Measurements from ENCODE around the gene ANKS6.

Gene ANKS6

DNA sequence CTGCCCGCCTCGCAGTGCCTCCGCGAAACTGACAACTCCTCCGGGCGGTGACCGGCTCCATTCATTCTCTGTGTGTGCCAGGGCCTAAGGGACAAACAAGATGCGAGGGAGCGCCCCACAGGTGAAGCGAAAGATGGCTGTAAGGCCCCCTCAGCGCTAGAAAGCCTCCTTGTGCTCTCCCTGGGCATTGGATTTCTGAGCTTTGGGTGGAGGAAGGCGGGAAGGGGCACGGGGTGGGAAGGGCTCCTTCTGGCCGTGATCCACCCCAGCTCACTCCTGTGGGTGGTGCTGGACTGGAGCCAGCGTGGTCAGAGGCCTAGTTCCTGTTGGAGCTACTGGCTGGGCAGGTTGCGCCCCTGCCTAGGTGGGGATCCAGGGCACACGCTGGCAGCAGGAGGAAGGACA, 12.1 kb upstream of the ANKS6 start:
- peak overlapping the region; percentile 79 to 81 for H3K4me3 Mint-ChIP-seq
- peaks cover 15 to 24% of the 10 kb centered on the region in 2 donors for H3K4me1 Mint-ChIP-seq (ENCODE audit: low read depth in 2 of 2)
- H3K9me3 Mint-ChIP-seq = no peaks in the 10 kb centered on the region
- peaks cover 3% of the 10 kb centered on the region for H3K36me3 Mint-ChIP-seq (ENCODE audit: insufficient read depth)
- DNase-seq (no peak), ATAC-seq (replicated peaks) (no peak)
- H3K27me3 Mint-ChIP-seq = peaks cover under 1 to 8% of the 10 kb centered on the region in 2 donors
- no peak overlapping the region for H3K27ac Mint-ChIP-seq

DNA sequence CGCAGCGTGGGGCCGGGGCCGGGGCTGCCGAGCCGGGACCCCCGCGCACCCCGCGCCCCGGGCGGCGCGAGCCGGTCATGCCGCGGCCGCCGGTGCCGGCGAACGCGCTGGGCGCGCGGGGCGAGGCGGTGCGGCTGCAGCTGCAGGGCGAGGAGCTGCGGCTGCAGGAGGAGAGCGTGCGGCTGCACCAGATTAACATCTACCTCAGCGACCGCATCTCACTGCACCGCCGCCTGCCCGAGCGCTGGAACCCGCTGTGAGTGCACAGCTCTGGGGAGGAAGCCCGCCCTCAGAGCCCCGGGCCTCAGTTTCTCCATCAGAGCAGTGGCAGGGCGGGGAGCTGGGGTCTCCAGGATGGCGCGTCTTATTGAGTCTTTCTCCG, 11.4 kb upstream of the ANKS6 start:
- ATAC-seq (replicated peaks) (peak; percentile 50), DNase-seq (no peak)
- Mint-ChIP-seq H3K4me3 (peak overlapping the region; percentile 79 to 81), H3K36me3 (ENCODE audit: insufficient read depth) (peaks cover 3% of the 10 kb centered on the region), H3K27me3 (peaks cover 6 to 12% of the 10 kb centered on the region in 2 donors), H3K4me1 (ENCODE audit: low read depth in 2 of 2) (peaks cover 15 to 24% of the 10 kb centered on the region in 2 donors), H3K27ac (no peak overlapping the region), H3K9me3 (no peaks in the 10 kb centered on the region)

DNA sequence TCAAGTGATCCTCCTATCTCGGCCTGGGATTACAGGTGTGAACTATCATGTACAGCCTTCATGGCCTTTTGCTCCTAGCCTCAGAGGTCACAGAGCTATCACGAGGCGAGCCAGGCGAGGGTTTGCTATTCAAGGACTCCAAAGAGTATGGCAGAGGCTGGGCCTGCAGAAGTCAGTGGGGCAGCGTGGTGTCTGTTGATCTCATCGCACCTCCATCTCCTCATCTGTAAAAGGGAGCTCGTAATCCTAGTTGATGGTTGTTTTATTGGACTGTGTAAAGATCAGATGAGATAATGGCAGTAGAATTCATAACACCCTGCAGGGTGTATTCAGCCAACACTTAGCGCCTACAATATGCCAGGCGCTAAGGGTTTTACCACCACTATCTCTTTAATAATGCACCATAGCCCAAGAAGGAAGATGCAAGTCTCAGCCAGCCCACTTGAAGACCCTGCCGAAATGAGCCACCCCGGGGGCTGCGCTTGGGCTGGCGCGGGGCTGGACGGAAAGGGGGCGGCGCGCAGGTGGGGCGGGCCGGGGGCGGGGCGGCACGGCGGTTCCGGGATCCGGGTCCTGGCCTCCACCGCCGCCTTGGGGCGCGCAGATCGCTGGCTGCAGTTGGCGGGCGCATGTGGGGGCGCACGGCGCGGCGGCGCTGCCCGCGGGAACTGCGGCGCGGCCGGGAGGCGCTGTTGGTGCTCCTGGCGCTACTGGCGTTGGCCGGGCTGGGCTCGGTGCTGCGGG, 10.9 kb upstream of the ANKS6 start, which contains the start of gene GALNT12:
TSS of gene GALNT12 (plus strand) at position 601 of the 744 bp plus-strand sequence. CDS start at position 630, 29 bp downstream.
- Mint-ChIP-seq H3K27me3 (peaks cover 8 to 12% of the 10 kb centered on the region in 2 donors), H3K9me3 (no peaks in the 10 kb centered on the region), H3K36me3 (ENCODE audit: insufficient read depth) (peaks cover 3% of the 10 kb centered on the region), H3K27ac (no peak within 1 kb of the TSS), H3K4me3 (peak within 1 kb of the TSS; percentile 89 to 91), H3K4me1 (ENCODE audit: low read depth in 2 of 2) (peaks cover 15 to 24% of the 10 kb centered on the region in 2 donors)
- DNase-seq (peak; percentile 38 to 44 (median 39)), ATAC-seq (replicated peaks) (peak; percentile 86)

DNA sequence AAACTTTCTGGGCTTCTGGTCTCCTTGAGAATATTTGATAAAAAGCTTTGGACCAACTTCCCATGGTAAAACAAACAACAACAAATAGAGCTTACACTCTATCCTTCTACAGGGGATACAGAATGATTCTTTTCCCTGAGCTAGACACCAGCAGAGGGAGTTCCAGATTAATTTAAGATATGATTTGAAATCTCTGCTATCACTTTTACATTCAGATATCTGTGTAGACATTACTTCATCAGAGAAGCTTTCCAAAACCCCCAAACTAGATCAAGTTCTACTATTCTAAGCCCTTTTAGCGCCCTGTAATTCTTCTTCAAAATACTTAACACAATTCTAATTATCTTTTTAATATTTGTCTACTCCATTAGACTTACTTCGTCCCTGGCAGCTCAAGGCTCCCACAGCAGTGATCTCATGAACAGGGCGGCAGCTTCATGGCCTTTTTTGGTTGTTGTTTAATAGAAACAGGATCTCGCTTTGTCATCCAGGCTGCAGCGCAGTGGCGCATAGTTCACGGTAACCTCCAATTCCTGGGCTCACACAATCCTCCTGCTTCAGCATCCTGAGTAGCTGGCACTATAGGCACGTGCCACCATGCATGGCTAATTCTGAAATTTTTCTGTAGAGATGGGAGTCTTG, 10.2 kb upstream of the ANKS6 start:
- ATAC-seq (replicated peaks) = no peak
- H3K9me3 Mint-ChIP-seq = no peaks in the 10 kb centered on the region
- H3K27ac Mint-ChIP-seq = no peak overlapping the region
- H3K4me3 Mint-ChIP-seq = peak overlapping the region; percentile 89 to 91
- peaks cover 12 to 15% of the 10 kb centered on the region in 2 donors for H3K27me3 Mint-ChIP-seq
- H3K36me3 Mint-ChIP-seq (ENCODE audit: insufficient read depth) = peaks cover 3% of the 10 kb centered on the region
- peaks cover 15 to 24% of the 10 kb centered on the region in 2 donors for H3K4me1 Mint-ChIP-seq (ENCODE audit: low read depth in 2 of 2)
- no peak for DNase-seq

DNA sequence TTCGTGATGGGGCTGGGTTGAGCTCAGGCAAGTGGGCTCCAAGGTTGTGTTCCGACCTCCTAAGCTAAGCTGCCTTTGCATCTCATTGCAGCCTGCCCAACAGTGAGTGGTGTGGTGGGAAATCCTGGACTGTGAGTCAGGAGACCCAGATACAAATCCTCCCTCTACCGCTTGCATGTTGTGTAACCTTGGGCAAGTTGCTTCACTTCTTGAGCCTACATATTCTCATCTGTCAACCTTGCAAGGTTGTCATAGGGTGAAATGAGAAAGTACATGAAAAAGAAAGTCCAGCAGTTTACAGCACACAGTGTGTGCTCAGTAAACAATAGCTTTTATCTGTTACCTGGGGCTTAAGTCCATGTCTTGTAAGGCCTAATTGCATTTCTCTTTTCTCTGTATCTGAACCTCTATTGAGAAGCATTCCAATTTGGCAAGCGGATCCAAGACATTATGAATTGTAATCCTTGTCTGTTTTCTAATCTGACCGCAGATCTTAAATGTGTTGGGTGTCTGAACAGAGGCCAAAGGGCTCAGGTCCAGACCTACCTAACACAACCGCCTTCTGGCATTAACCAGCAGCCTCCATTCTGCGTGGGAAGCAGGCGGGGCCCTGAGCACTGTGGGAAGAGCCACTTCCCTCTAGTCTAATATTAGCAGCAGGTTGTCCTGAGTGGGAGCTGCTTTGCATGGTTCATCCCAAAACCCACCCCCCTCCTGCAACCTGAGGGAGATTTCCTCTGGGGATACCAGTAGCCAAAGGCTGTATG, 9.3 kb upstream of the ANKS6 start:
- no peak for DNase-seq

DNA sequence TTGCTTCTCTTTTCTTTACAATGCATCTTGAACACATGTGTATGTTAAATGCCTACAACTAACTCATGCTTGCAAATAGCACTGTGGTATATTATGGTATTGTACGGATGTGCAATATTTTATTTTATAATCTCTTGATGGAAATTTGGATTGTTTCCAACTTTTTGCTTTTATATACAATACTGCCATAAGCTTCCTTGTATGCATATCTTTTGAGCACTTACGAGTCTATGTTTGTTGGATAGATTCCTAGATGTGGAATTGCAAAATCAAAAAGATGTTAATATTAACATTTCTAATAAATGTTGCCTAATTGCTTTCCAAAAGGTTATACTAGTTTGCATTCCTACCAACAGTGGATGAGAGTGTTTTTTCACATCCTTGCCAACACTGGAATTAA, 7.7 kb upstream of the ANKS6 start:
- Mint-ChIP-seq H3K9me3 (no peaks in the 10 kb centered on the region), H3K4me3 (no peak overlapping the region), H3K27ac (no peak overlapping the region), H3K27me3 (peaks cover 12 to 15% of the 10 kb centered on the region in 2 donors), H3K4me1 (ENCODE audit: low read depth in 2 of 2) (peaks cover 15 to 19% of the 10 kb centered on the region in 2 donors), H3K36me3 (ENCODE audit: insufficient read depth) (peaks cover 3% of the 10 kb centered on the region)
- no peak for DNase-seq
- no peak for ATAC-seq (replicated peaks)

More for the DNA sequence above, 9.3 kb upstream of the ANKS6 start:
- H3K36me3 Mint-ChIP-seq (ENCODE audit: insufficient read depth) = peaks cover 3% of the 10 kb centered on the region
- H3K9me3 Mint-ChIP-seq = no peaks in the 10 kb centered on the region
- no peak for ATAC-seq (replicated peaks)
- H3K27me3 Mint-ChIP-seq = peaks cover 12 to 15% of the 10 kb centered on the region in 2 donors
- peaks cover 15 to 24% of the 10 kb centered on the region in 2 donors for H3K4me1 Mint-ChIP-seq (ENCODE audit: low read depth in 2 of 2)
- H3K4me3 Mint-ChIP-seq = no peak overlapping the region
- H3K27ac Mint-ChIP-seq = no peak overlapping the region

DNA sequence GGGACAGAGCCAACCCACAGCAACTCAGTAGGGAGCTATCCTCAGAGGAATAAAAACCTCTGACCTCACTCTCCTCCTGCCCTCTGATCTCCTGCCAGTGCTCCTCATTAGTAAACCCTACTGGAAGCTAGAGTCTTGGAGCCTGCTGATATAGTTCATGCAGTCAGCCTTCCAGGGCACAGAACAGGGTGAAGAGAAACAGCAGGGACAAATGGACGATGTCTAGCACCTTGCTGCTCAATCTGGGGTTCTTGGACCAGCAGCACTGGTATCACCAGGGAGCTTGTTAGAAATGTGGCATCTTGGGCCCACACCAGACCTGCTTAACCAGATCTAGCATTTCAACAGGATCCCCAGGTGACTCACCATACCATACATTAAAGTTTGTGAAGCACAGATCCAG, 5.6 kb upstream of the ANKS6 start:
- Mint-ChIP-seq H3K9me3 (no peaks in the 10 kb centered on the region), H3K4me3 (no peak overlapping the region), H3K4me1 (ENCODE audit: low read depth in 2 of 2) (peaks cover 4 to 7% of the 10 kb centered on the region in 2 donors), H3K36me3 (ENCODE audit: insufficient read depth) (no peaks in the 10 kb centered on the region), H3K27ac (no peak overlapping the region), H3K27me3 (peaks cover 12 to 15% of the 10 kb centered on the region in 2 donors)
- ATAC-seq (replicated peaks) (no peak), DNase-seq (no peak)

DNA sequence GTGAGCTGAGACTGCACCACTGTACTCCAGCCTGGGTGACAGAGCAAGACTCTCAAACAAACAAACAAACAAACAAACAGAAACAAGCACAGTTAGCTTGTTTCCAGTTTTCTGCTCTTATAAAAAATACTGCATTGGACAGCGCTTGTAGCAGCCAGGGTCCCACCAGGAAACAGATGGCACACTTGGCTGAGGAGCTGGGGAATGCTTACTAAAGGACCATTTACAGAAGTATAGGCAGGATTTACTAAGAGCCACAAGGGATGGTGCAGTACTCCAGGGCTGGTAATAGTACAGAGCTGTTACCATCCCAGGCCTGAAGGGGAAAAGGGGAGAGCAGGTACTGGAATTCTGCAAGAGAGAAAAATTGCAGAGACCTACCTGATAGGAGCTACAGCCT, 5.2 kb upstream of the ANKS6 start:
- DNase-seq = no peak
- Mint-ChIP-seq H3K4me1 (ENCODE audit: low read depth in 2 of 2) (peaks cover 1 to 7% of the 10 kb centered on the region in 2 donors), H3K27me3 (peaks cover 12 to 15% of the 10 kb centered on the region in 2 donors), H3K9me3 (no peaks in the 10 kb centered on the region), H3K36me3 (ENCODE audit: insufficient read depth) (no peaks in the 10 kb centered on the region), H3K27ac (no peak overlapping the region), H3K4me3 (no peak overlapping the region)
- no peak for ATAC-seq (replicated peaks)

DNA sequence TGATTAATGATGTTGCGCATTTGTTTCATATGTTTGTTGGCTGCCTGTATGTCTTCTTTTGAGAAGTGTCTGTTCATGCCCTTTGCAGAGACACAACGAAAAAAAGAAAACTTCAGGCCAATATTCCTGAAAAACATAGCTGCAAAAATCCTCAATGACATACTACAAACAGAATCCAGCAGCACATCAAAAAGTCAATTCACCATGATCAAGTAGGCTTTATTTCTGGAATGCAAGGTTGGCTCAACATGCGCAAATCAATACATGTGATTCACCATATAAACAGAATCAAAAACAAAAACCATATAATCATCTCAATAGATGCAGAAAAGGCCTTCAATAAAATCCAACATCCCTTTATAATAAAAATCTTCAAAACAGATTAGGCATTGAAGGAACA, 1.9 kb upstream of the ANKS6 start:
- H3K4me3 Mint-ChIP-seq = no peak overlapping the region
- DNase-seq (no peak), ATAC-seq (replicated peaks) (no peak)
- peaks cover 15 to 16% of the 10 kb centered on the region in 2 donors for H3K4me1 Mint-ChIP-seq (ENCODE audit: low read depth in 2 of 2)
- H3K9me3 Mint-ChIP-seq = no peaks in the 10 kb centered on the region
- no peaks in the 10 kb centered on the region for H3K36me3 Mint-ChIP-seq (ENCODE audit: insufficient read depth)
- H3K27ac Mint-ChIP-seq = no peak overlapping the region
- peaks cover 2 to 13% of the 10 kb centered on the region in 2 donors for H3K27me3 Mint-ChIP-seq

DNA sequence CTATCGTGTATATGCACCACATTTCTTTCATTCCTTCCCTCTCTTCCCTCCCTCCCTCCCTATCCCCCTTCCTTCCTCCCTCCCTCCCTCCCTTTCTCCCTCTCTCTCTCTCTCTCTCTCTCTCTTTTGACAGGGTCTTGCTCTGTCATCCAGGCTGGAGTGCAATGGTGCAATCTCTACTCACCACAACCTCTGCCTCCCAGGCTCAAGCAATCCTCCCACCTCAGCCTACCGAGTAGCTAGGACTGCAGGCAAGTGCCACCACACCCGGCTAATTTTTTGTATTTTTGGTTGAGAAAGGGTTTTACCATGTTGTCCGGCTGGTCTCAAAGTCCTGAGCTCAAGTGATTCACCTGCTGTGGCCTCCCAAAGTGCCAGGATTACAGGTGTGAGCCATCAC, 1.1 kb upstream of the ANKS6 start:
- no peaks in the 10 kb centered on the region for H3K36me3 Mint-ChIP-seq (ENCODE audit: insufficient read depth)

DNA sequence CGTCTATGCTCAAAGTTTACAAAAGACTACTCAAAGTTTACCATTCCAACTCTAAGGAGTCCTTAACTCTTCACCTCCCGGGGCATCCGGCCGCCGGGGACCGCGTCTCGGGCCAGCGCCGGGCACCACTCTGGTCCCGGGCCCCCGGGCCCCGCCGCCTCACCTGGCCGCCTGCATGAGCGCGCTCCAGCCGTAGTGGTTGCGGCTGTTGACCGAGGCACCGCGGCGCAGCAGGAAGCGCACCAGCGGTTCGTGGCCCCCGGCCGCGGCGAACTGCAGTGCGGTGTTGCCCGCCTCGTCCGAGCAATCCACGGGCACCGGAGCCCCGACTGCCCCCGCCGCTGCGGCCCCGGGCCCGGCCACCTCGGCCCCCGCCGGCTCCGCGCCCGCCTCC, 388 bp downstream of the ANKS6 start:
- Mint-ChIP-seq H3K9me3 (no peaks in the 10 kb centered on the region), H3K27ac (no peak overlapping the region), H3K4me3 (peak overlapping the region; percentile 52 to 92), H3K27me3 (no peaks in the 10 kb centered on the region), H3K36me3 (ENCODE audit: insufficient read depth) (peaks cover 2% of the 10 kb centered on the region), H3K4me1 (ENCODE audit: low read depth in 2 of 2) (peaks cover 20 to 28% of the 10 kb centered on the region in 2 donors)
- DNase-seq = no peak
- ATAC-seq (replicated peaks) = peak; percentile 20

More for the DNA sequence above, 1.1 kb upstream of the ANKS6 start:
- Mint-ChIP-seq H3K27ac (no peak overlapping the region), H3K4me1 (ENCODE audit: low read depth in 2 of 2) (peaks cover 15 to 16% of the 10 kb centered on the region in 2 donors), H3K4me3 (peak overlapping the region; percentile 92 to 96), H3K27me3 (peaks cover 0 to 9% of the 10 kb centered on the region in 2 donors), H3K9me3 (no peaks in the 10 kb centered on the region)
- DNase-seq = no peak
- no peak for ATAC-seq (replicated peaks)

DNA sequence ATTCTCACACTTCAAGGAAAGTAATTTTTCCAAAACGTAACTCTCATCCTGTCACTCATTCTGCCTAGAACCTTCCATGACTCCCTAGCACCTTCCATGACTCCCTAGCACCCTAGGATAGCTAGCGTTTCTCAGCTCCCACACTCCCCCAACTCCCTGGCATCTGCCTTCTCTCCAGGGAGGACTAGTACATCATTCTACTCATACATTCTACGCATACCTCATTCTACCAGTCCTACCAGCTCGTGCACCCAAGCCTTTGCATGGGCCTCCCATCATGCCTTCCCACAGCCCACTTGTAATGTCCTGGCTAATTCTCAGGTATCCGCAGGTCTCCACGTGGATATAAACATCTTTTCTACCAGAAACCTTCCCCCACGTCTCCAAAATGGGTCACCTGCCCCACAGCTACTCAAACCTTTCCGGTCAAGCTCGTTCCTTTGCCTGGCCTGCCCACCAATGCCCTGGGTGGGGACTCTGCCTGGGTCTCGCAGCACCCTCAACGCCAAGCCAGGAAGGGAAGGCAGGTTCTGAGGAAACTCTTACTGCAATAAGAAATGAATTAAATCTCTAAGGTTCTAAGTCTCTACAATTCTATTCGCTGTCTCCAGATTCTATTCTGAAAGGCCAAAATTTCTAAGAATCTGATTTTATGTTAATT, 930 bp downstream of the ANKS6 start:
- no peaks in the 10 kb centered on the region for H3K9me3 Mint-ChIP-seq
- DNase-seq (no peak), ATAC-seq (replicated peaks) (no peak)
- peaks cover 2% of the 10 kb centered on the region for H3K36me3 Mint-ChIP-seq (ENCODE audit: insufficient read depth)
- H3K4me3 Mint-ChIP-seq = peak overlapping the region; percentile 52 to 92
- no peaks in the 10 kb centered on the region for H3K27me3 Mint-ChIP-seq
- peaks cover 20 to 29% of the 10 kb centered on the region in 2 donors for H3K4me1 Mint-ChIP-seq (ENCODE audit: low read depth in 2 of 2)
- H3K27ac Mint-ChIP-seq = no peak overlapping the region

DNA sequence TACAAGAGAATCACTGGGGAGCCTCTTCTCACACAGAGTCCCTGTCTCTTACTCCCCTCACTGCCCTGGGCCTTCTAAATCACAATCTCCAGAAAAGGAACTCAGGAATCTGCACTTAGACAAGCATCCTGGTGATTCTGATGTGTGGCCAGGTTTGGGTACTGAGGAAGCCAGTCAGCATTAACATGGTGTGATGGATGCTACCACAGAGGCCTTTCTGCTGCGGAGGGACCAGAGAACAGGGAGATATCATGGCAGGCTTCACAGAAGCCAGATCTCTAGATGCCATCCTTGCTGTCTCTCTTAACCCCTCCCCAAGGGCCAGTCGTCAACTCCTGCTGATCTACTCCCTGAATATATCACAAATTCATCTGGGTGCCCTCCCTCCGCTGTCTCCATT, 1.6 kb downstream of the ANKS6 start:
- Mint-ChIP-seq H3K4me3 (peak overlapping the region; percentile 52 to 92), H3K9me3 (no peaks in the 10 kb centered on the region), H3K36me3 (ENCODE audit: insufficient read depth) (peaks cover 5% of the 10 kb centered on the region), H3K27me3 (no peaks in the 10 kb centered on the region), H3K4me1 (ENCODE audit: low read depth in 2 of 2) (peaks cover 20 to 29% of the 10 kb centered on the region in 2 donors), H3K27ac (no peak overlapping the region)
- no peak for ATAC-seq (replicated peaks)
- DNase-seq = no peak

Measured in effector memory CD8-positive, alpha-beta T cell (primary cell).